Measurements from ENCODE around the gene MACO1.
"Not testable (repeated sequence)": the region's sequence is repeated elsewhere in the genome, so short reads cannot be mapped to it uniquely, and the experiment has no call there.

MACO1 gene

DNA sequence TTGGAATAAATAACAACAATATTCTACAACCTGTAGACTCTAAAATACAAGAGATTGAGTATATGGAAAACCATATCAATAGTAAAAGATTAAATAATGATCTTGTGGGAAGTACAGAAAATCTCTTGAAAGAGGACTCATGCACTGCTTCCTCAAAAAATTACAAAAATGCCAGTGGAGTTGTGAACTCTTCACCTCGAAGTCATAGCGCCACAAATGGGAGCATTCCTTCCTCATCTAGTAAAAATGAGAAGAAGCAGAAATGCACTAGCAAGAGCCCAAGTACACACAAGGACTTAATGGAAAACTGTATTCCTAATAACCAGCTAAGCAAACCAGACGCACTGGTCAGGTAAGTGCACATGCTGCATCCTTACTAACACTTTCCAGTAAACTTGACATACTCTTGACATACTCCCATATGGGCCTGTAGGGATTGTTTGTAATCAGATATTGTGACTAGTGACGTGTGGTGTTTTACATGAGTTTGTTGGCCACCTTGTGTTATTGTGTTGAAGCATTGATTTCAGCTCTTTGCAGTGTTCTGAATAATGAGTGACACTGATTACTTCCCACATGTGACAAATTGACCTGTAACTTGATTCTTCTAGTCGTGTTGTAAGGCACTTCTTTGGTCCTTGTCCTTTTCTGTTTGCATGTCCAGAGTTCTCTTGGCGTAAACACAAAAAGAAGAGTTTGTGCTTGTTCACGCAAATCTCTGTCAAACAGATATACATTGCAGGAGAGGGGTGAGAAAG is 28.0 kb downstream of the MACO1 start:
- DNase-seq (ENCODE audit: low read depth, low spot score), result peak; percentile 64

DNA sequence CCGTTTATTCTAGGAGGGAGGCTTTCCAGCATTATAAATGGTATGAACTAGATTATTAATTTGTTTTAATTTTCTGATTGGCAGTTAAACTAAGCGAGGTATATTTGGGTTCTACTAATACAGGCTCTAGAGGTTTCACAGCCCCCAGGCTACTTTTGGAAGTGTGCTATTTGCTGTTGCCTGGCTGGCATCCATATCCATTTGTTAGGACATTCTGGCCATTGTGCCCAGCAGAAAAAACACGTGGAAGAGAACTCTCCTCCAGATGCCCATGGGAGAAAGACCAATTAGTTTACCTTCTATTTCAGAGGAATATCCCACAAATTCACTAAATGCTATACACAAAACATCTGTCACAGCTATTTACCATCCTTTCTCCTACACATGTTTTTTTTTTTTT is 29.3 kb downstream of the MACO1 start:
- DNase-seq (ENCODE audit: low read depth, low spot score), result no peak

DNA sequence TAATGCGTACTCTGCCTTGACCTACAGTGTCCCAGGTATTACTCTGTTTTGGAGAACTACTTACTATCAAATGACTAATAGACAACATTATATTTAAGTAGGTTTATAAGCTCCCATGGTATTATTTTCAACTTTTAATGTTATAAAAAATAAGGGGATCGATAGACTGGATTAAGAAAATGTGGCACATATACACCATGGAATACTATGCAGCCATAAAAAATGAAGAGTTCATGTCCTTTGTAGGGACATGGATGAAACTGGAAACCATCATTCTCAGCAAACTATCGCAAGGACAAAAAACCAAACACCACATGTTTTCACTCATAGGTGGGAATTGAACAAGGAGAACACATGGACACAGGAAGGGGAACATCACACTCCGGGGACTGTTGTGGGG is 30.1 kb downstream of the MACO1 start:
- not testable (repeated sequence) for DNase-seq (ENCODE audit: low read depth, low spot score)

- no peak for DNase-seq (ENCODE audit: low read depth, low spot score)
These were observed 31.2 kb downstream of the MACO1 start for GRCh38 chr1:25461849-25462248.

DNA sequence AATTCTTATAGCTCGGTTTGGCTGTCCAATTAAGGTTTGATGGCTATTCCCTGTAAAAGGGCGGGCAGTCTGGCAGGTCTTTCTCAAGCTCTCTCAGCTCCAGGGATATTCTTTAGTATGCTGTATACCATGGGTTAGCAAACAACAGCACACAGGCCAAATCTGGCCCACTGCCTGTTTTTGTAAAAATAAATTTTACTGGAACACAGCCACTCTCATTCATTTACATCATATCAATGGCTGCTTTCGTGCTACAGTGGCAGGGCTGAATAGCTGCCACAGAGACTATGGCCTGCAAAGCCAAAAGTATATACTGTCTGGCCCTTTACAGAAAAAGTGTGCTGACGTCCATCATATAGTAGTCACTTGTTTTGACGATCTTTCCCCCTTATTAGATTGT is 32.0 kb downstream of the MACO1 start:
- no peak for DNase-seq (ENCODE audit: low read depth, low spot score)

GRCh38 chr1:25467193-25467592 is 36.5 kb downstream of the MACO1 start:
- no peak for DNase-seq (ENCODE audit: low read depth, low spot score)

DNA sequence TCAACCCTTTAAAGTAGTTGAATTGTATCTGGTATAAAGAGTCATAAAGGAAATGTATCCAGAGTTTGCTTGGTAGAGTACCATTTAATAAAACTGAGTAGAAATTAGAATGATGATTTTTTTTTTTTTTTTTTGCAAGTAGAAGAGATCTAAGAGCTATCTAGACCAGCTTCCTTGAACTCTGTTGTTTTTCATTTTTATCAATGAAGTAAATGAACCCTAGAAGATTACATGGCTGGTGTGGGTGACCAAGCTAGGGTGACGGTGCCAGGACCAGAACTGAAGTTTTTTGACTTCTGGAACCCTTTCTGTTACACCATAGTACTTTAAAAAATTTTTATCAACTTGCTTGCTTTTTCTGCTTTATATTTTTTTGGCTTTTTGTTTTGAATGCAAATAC is 36.9 kb downstream of the MACO1 start:
- DNase-seq (ENCODE audit: low read depth, low spot score), result no peak

GRCh38 chr1:25468033-25468432 is 37.3 kb downstream of the MACO1 start:
- peak; percentile 10 for DNase-seq (ENCODE audit: low read depth, low spot score)

- peak; percentile 35 for DNase-seq (ENCODE audit: low read depth, low spot score)
These were observed 38.5 kb downstream of the MACO1 start for GRCh38 chr1:25469177-25469576.

GRCh38 chr1:25472471-25472870 is 41.8 kb downstream of the MACO1 start:
- DNase-seq (ENCODE audit: low read depth, low spot score), result no peak

DNA sequence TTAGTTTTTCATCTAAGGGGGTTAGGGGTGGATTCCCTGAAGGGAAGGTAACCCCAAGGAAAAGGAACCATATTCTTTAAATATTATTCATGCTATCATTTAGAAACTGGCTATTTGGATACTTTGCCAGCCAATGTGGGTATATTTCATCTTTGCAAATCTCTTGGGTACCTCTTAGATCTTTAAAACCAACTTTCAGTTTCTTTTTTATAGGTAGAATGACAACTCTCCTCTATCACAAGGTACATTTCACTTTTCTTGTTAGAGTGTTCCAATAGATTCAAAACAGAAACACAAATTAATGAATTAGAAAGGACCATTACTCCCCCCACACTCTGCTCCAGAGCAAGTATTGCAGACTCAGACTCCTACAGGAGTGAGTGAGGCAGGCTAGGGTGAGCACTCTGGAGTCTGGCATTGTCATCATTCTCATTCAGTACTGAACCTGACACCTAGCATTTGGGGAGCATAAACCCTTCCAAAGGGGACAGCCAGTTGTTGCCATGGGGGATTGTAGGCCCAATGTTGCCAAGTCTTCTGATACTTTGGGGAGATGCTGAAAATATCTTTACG is 43.0 kb downstream of the MACO1 start:
- DNase-seq (ENCODE audit: low read depth, low spot score), result no peak

DNA sequence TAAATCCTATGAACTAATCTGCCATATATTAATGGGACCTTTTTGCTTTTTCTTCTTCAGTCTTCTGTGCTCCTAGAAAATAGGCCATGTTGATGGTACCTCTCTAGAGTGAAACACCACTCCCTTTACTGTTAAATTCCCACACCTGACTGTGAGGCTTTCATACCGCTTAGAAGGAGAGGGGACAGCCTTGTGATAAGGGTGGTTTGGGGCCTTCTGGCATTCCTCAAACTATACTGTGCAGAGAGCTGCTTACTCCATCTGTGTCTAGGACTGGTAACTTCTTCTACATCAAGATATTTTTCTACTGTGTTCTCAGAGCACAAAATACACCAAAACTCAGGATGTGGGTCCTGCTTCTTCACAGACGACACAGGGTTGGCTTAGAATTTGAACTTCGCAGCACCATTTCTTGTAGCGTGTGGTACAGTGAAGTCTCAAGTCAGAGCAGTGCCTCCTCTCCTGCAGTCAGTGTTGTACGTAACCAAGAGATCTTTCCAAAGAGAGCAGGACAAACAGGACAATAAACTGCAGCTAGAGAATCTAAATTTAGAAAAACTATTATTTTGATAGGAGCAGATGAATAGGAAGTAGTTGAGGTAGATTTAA is 43.8 kb downstream of the MACO1 start:
- DNase-seq (ENCODE audit: low read depth, low spot score), result no peak

GRCh38 chr1:25476186-25477097 is 45.7 kb downstream of the MACO1 start:
- no peak for DNase-seq (ENCODE audit: low read depth, low spot score)

DNA sequence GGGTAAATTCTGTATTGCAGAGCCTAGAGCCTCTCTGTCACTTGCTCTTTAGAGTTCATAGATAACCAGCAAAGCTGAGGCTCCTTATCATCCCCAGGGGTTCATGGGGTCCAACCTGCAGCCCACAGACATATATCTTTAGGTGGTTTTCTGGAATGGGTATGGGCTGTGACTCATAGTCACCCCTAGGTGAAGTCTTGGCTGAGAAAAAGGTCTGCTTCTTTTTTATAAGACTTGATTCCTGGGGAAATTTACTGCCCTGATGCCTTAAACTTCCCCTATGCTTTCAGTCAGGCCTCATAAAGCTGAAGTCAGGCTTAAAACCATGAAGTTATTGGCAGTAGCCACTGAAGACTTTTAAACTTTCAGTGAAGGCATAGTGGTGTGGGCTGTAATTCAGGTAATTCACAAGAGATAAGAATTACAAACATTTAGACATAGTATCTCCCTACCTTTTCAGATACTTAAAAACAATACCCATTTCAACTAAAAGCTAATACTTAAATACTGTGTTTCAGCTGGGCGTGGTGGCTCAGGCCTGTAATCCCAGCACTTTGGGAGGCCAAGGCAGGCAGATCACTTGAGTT is 46.8 kb downstream of the MACO1 start:
- no peak for DNase-seq (ENCODE audit: low read depth, low spot score)

GRCh38 chr1:25478633-25479032 is 47.9 kb downstream of the MACO1 start:
- no peak for DNase-seq (ENCODE audit: low read depth, low spot score)

GRCh38 chr1:25481625-25482024 is 50.9 kb downstream of the MACO1 start:
- no peak for DNase-seq (ENCODE audit: low read depth, low spot score)

- DNase-seq (ENCODE audit: low read depth, low spot score), result no peak
These were observed 51.5 kb downstream of the MACO1 start for GRCh38 chr1:25482211-25482610.

GRCh38 chr1:25484096-25484495 is 53.4 kb downstream of the MACO1 start:
- no peak for DNase-seq (ENCODE audit: low read depth, low spot score)

- no peak for DNase-seq (ENCODE audit: low read depth, low spot score)
These were observed 53.8 kb downstream of the MACO1 start for GRCh38 chr1:25484533-25484932.

GRCh38 chr1:25485536-25486411 is 55.1 kb downstream of the MACO1 start:
- DNase-seq (ENCODE audit: low read depth, low spot score), result no peak

DNA sequence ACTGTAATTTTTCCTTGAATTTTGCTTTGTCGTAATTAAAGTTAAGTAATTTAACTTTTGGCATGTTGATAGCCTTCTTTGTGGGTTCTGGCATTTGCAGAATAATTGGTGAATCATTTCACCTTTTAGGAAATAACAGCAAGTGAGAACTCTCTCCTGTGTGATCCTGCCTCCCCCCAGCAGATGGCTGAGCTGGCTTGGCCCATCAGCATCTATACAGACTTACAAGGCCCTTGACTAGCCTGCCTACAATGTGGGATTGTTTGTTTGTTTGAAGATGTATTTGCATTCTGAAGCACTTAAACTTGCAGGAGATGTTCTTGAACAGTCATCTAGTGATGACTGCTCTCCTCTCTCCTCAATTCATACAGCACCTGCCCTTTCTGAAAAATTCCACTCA is 55.9 kb downstream of the MACO1 start:
- DNase-seq (ENCODE audit: low read depth, low spot score), result peak; percentile 39
